Adipose tissue (tissue), 3 donors: ENCODE measurements around the gene OSBP2. TPM values are rescaled to one million over a fixed set of nuclear protein-coding genes. Genes with fewer than 3 reads are reported as not detected.

Experiments used
- H3K27ac ChIP-seq: one replicate; pipeline ENCODE4 v1.5.1; 2013; ENCODE audit warnings: low read depth, low read length
- WGBS, 3 donors: extraction: QIAGEN DNeasy Blood & Tissue Kit; methylation state at CpG; one replicate each; pipeline ENCODE4 v1.1.7; 2013; 5-methylcytosine and 5-hydroxymethylcytosine counted together
- polyA plus RNA-seq, 3 donors: library from polyadenylated mRNA; stranded (reverse); fragments of 200-250 nt; gene quantifications; one replicate each; pipeline ENCODE4 v1.2.3, GENCODE V29; 2013
- donor health status: healthy with polysubstance abuse.
- donor health status: Bipolar disorder and iron deficiency.
- donor health status: healthy.

OSBP2 gene
- polyA plus RNA-seq, 3 donors = 0.58 to 1.1 (median 0.79) TPM

DNA sequence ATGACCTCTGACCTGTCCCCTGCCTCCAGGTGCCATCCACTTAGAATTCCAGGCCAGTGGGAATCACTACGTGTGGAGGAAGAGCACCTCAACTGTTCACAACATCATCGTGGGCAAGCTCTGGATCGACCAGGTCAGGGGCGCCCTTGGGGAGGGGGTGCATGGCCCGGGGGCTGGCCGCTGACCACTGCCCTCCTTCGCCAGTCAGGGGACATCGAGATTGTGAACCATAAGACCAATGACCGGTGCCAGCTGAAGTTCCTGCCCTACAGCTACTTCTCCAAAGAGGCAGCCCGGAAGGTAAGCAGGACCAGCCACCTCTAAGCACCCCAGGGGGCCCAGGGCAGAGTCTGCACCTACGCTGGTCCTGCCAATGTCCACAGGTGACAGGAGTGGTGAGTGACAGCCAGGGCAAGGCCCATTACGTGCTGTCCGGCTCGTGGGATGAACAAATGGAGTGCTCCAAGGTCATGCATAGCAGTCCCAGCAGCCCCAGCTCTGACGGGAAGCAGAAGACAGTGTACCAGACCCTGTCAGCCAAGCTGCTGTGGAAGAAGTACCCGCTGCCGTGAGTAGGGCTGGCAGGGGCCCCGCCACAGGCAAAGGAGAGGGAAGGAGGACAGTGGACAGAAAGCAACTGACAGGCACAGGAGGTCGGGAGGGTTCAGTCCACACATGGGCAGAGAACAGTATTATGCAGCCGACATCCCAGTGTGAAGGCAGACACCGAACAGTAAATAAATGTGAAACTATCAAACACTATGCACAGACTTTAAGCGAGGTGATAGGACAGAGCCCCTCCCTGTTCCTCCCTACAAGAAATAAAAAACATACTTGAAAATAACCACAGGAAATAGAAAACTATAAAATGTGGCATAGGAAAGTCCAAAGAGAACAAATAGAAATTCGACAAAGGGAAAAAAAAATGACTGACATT lies 199.0 kb downstream of the OSBP2 start:
- H3K27ac ChIP-seq = no peak overlapping the region

DNA sequence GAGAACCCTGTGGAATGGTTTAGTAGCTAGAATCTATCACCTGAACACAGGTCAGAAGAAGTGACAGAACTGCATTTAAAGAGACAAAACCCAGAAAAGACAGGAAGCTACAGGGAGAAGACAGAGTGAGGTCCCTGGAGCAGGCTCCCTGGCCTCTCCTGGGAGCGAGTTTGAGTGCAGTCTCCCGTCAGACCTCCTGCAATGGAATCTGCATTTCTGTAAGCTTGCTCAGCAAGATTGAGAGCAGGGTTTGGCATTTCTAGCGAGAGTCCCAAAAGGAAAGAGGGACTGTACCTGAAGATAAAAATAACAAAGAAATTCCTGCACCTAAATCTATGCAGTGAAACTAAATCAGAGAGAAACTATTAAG lies 199.7 kb downstream of the OSBP2 start:
- WGBS, 3 donors = 71 to 90% (median 74%) methylated on average over 3 of the region's 3 CpGs

More for the DNA sequence above, 199.0 kb downstream of the OSBP2 start:
- 78 to 87% (median 85%) methylated on average over 23 of the region's 23 CpGs for WGBS, 3 donors

DNA sequence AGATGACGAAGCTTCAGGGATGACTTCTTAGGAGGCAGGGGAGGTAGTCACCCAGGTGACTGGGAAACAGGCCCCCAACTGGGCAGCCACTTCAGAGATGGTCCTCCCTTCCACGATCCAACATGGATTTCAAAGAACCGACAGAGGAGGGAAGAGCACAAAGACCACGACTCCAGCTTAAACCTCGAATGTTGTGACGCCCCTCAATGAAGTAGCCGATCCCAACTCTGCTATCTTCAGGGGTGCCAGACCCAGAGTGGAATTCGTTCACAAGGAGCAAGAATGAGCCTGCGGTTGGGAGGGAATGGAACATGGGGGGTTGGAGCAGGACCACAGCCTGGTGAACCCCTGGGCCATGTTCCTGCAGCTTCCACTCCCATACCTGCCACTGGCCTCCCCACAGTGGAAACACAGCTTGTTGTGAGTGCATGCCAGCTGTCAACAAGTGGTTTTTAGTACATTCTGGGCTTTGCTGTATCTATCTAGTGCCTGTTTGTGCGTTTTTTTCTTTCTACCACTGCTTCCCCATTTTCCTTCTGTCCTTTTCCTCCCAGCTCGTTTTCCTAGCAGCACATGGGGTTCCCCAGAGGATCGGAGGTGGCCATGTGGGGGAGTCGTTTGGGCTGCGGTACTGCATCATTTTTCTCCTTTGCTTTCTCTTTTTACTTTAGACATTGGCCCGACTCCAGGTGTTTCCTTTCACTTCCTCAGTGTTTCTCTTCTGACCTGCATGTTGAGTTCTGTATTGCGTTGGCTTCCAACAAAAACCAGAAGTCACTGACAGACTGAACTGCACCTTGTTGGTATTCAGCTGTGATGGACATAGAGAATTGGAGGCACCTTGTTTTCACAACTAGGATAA lies 208.1 kb downstream of the OSBP2 start:
- 58 to 82% (median 59%) methylated on average over 16 of the region's 16 CpGs for WGBS, 3 donors
- no peak overlapping the region for H3K27ac ChIP-seq

More for the DNA sequence above, 199.7 kb downstream of the OSBP2 start:
- no peak overlapping the region for H3K27ac ChIP-seq

DNA sequence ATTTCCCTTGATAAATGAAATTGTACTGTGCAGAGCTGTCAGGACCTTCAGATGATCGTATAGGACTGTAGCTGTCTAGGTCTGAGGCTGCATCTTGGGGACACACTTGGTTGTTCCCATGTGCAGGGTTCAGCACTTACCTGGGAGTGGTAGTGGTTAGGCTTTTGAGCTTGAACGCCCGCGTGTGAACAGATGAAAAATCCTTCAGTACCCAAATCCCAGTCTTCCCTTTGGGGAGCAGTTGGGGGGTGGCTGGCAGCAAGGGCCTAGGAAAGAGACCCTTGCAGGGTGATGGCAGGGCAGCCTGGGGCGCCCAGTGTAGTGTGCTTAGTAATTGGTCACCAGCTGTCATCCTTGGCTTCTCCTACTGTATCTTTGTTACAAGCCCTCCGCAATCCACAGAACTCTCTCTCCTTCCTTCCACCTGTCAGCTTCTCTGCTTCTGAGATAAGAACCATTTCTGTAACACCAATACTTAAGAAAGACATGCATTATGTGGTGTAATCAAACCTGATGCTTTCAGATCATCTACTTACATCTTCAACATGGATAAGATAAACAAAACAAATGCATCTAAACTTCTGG lies 209.3 kb downstream of the OSBP2 start:
- H3K27ac ChIP-seq = no peak overlapping the region
- 90 to 95% (median 92%) methylated on average over 6 of the region's 6 CpGs for WGBS, 3 donors

DNA sequence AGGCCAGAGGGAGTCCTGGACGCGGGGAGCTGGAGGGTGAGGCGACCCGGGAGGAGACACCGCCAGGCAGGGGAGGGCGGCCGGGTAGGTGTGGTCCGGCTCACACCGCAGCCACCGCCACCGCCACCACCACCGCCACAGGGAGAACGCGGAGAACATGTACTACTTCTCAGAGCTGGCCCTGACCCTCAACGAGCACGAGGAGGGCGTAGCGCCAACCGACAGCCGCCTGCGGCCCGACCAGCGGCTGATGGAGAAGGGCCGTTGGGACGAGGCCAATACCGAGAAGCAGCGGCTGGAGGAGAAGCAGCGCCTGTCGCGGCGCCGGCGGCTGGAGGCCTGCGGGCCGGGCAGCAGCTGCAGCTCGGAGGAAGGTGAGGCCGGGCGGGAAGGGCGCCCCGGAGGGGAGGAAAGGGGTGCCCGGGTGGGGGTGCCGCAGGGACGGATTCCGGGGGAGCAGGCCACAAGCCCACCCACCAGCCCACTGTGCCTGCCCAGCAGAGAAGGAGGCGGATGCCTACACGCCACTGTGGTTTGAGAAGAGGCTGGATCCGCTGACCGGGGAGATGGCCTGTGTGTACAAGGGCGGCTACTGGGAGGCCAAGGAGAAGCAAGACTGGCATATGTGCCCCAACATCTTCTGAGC lies 211.1 kb downstream of the OSBP2 start:
- 94 to 97% (median 96%) methylated on average over 45 to 49 of the region's 49 CpGs for WGBS, 3 donors
- no peak overlapping the region for H3K27ac ChIP-seq

DNA sequence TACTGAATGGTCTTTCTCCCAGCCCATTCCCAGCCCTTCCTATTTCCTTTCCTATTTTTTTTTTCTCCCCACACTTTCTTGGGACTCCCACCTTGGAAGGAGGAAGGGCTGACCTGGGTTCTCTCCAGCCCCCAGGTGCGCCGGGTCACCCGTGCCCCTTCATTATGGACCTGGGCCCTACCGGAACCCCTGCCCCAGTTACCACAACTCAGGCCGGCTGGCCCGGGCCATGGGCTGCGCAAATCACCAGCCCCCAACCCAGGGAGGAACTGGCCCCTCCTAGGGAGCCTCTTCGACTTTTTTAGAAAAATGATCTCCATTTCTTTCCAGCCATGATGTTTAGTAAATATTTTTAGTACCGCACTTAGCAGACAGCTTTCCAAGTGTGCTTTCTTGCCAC lies 211.7 kb downstream of the OSBP2 start:
- H3K27ac ChIP-seq = no peak overlapping the region
- 96% methylated on average over 9 of the region's 9 CpGs for WGBS, 3 donors

DNA sequence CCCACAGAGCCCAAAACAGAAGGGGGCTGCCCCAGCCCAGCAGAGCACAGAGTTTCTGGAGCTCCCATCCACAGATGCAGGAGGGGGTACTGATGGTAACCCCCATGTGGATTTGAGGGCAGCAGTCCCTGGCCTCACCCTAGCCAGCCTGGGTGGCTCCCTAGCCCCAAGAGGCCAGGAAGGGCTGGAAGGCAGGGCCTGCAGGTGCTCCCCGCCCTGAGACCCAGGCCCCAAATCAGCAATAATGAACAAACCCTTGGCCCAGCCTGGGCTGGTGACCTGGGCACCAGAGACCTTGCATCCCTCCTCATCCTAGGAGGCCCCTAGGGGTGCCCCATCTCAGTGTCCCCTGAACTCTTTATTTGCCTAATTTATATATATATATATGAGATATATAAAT lies 212.3 kb downstream of the OSBP2 start:
- 96 to 100% (median 100%) methylated on average over 1 of the region's 1 CpG for WGBS, 3 donors
- H3K27ac ChIP-seq = no peak overlapping the region

DNA sequence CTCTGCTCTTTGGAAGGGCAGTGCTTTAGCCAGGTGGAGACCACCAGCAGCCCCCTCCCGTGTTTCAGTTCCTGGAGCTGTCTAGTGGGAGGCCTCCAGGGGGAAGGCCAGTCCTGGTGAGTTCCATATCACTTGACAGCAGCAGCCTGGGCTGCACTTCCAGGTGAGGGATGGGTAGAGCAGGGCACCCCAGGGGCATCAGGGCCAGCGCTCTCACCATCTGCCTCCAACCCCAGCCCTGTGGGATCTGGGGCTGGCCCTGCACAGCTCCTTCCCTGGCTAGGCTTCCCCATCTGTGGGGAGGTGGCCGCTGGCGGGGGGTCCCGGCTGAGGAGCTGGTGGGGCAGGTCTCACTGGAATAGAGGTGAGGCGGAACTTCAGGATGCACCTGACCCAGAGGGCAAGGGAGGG lies 213.4 kb downstream of the OSBP2 start:
- no peak overlapping the region for H3K27ac ChIP-seq
- 86 to 94% (median 90%) methylated on average over 6 of the region's 6 CpGs for WGBS, 3 donors

DNA sequence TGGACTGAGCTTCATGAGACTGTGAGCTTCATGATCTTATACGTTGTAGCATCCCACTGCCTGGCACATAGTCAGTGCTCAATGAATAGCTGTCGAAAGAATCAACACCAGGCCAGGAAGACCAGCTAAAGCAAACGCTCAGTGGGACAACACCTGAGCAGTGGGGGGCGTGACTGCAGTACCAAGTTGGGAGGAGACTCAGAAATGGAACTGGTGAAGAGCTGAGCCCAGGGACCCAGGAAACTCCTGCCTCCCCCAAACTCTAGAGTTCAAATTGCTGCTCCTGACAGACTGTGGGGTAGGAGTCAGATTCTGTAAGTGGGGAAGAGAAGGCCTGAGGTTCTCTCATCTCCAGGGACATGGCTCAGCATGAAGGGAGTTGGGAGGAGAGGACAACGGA lies 214.6 kb downstream of the OSBP2 start:
- no peak overlapping the region for H3K27ac ChIP-seq
- WGBS, 3 donors = 88 to 92% (median 91%) methylated on average over 5 of the region's 5 CpGs

DNA sequence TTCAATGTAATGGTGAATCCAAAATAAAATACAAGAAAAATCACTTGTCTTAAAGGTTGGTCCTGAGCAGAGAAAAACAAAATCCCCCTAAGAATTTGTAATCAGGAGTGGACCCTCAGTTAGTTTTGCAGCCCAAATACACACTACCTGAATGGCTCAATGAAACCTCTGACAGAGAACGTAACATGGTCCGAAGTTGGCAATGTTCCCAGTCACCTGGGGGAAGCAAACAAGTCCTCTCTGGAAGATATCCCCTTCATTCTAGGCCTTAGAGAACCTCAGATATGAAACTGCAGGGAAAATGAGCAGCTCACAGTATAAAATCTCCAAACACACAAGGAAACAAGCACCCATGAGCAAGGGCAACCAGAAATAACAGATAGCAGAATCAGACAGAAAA lies 215.7 kb downstream of the OSBP2 start:
- 62 to 88% (median 75%) methylated on average over 2 of the region's 2 CpGs for WGBS, 3 donors
- H3K27ac ChIP-seq = no peak overlapping the region

DNA sequence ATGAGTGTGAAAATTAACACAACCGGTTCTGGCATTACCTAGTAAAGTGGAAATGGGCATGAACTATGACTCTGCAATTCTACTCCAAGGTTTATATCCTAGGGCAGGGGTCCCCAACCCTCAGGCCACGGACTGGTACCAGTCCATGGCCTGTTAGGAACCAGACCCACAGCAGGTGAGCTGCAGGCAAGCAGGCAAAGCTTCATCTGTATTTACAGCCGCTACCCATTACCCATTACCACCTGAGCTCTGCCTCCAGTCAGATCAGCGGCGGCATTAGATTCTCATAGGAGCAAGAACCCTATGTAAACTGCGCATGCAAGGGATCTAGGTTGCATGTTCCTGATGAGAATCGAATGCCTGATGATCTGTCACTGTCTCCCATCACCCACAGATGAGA lies 224.1 kb downstream of the OSBP2 start:
- H3K27ac ChIP-seq = no peak overlapping the region
- whole genome bisulfite sequencing, 3 donors = 86 to 89% (median 89%) methylated on average over 7 of the region's 7 CpGs

DNA sequence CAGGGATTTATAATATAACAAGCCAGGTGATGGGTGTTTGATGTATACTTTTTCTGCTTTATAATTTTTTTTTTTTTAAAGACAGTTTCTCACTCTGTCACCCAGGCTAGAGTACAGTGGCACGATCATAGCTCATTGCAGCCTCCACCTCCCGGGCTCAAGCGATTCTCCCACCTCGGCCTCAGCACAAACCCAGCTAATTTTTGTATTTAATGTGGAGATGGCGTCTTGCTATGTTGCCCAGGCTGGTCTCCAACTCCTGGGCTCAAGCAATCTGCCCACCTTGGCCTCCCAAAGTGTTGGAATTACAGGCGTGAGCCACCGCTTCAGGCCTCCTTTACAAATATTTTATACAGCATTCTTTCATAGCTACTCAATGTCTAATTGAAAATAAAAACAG lies 225.3 kb downstream of the OSBP2 start:
- H3K27ac ChIP-seq = no peak overlapping the region
- 80 to 87% (median 87%) methylated on average over 7 of the region's 7 CpGs for WGBS, 3 donors

DNA sequence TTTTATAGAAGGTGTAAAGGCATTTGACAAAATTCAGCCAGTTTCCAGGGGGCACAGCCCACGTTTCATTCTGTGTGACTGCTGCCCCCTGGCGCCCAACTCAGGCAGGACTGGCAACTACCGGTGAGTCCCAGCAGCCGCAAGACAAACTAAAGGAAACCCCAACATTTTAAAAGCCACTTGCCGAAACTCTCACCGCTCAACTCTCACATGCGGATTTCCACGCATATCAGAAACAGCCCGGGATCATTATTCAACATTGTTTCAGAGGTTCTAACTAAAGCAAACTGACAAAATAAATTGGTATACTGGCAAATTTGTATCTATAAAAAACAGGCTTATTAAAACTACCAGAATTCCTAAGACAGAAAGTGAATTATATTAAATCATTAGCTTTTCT lies 225.7 kb downstream of the OSBP2 start:
- WGBS, 3 donors = 0 to 1% (median 1%) methylated on average over 9 of the region's 9 CpGs
- H3K27ac ChIP-seq = no peak overlapping the region

DNA sequence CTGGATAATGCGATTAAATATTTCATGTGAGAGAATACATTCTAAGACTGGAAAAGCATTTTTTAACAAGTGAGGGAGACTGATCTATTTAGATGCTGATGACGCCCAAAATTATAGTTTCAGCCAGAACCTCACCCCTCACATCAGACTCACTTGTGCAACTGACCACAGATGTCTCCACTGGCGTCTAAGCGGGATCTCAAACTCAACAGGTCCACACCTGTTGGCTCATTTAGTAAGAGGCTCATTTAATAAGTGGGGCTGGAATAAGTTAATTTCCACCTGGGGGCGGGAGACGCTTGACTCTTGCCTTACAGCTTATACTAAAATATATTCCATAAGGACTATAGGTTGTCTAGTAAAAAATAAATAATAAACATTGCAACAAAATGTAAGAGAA lies 226.4 kb downstream of the OSBP2 start:
- no peak overlapping the region for H3K27ac ChIP-seq
- WGBS, 3 donors = 59 to 61% (median 60%) methylated on average over 6 of the region's 6 CpGs

DNA sequence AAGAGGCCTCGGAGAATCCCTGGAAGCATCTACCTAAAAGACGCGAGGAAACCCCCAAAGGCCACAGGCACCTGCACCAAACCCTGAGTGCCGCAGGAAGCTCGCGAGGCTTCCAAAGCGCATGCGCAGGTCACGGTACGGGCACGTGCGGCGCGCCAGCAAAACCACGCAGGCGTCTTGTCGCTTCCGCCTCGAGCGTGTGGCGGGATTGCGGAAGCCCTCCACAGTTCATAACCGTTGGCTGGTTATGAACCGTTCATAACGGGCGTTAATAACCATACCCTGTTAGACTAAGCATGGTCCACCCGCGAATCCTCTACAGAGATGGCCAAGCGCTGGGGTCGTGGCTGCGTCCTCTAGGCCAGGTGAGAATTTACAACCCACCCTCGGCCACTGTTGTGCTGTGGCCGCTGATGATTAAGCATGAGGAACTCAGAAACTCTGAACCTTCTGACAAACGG lies 227.5 kb downstream of the OSBP2 start:
- H3K27ac ChIP-seq = no peak overlapping the region
- 38 to 64% (median 42%) methylated on average over 34 of the region's 34 CpGs for WGBS, 3 donors

DNA sequence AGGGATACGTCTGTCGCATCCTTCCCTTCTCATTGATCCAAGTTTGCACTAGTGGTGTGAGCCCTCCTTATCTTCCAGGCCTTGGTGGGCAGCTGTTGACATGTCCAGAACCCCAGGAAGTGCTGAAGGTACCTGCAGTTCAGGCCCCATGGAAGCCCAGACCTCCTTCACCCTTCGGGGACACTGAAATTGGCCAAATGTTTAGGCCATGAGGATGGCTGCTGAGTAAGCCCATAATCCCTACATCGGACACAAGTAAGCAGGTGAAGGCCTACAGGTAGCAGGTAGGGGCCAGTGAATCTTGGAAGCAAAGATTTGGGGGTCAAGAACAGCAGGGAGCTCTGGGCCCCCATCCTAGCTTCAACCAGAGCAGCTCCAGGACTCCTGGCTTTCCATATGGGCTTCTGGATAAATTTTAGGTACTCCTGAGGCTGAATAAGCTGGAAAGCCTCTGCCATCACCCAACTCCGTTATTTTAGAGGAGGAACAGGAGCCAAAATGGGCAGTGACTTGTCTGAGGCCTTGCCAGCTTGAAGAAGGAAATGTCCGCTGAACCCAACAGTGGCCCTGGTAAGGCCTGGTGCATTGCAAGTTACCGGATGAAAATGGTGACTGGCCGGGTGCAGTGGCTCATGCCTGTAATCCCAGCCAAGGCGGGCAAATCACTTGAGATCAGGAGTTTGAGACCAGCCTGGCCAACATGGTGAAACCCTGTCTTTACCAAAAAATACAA lies 228.7 kb downstream of the OSBP2 start:
- no peak overlapping the region for H3K27ac ChIP-seq
- 91 to 93% (median 92%) methylated on average over 9 of the region's 9 CpGs for WGBS, 3 donors

DNA sequence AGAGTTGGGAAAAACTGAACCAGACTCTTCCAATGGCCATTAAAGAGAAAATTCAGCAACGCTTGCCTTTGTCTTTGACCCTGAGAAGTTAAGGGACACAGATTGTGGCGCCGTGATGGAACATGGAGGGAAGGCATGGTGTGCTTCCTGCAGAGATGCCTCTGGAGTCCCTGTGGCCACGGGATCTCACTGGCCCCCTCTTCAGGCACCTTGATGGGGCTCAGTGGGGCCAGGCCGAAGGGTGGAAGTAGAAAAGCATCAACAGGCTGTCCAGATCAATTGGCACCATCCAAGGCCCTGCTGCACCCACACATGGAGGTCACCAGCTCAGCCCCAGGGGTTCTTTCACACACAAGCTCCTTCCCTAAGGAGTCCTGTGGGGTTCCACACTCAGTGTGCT lies 231.0 kb downstream of the OSBP2 start:
- no peak overlapping the region for H3K27ac ChIP-seq
- WGBS, 3 donors = 90 to 93% (median 92%) methylated on average over 5 of the region's 5 CpGs

DNA sequence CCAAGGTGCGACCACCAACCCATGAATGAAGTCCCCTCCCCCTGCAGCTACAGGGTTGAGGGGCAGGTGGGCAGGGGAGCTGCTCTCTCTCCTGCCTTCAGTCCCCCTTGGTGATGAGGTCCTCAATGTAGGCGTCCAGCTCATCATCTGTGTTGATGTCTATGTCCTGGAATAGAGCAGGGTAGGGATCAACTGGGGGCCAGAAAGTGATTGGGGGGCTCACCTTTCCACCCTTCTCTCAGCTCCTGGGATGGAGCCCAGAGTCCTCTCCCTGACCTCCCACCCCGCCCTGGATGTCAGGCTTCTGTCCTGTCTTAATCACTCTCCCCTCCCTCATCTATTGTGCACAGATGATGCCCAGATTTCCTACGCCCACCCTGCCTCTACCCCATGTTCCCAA lies 232.0 kb downstream of the OSBP2 start:
- no peak overlapping the region for H3K27ac ChIP-seq
- 88 to 95% (median 93%) methylated on average over 4 of the region's 4 CpGs for WGBS, 3 donors
